GM13976 (cell line): ENCODE results near the gene SPSB4.

Source experiments
- DNase-seq: peaks from one replicate; pipeline ENCODE4 v3.0.0; 2012; ENCODE audit warnings: low spot score
- in situ Hi-C: fragments of 300-500 bp; cut with MboI; formaldehyde crosslinking; loops from one replicate; pipeline ENCODE4 v1.12.0; 2022; ENCODE audit warnings: low sequenced_read_pairs, mixed read lengths, inconsistent platforms; ENCODE audit not compliant: unreplicated experiment
- TF ChIP-seq, protein P1 (sequence below): IDR thresholded peaks from 2 replicates; pipeline ENCODE4 v1.5.1; 2012; ENCODE audit warnings: borderline replicate concordance, mild to moderate bottlenecking; ENCODE audit not compliant: insufficient read depth; ENCODE audit errors: extremely low read depth, missing control alignments, control extremely low read depth

SPSB4 gene

DNA sequence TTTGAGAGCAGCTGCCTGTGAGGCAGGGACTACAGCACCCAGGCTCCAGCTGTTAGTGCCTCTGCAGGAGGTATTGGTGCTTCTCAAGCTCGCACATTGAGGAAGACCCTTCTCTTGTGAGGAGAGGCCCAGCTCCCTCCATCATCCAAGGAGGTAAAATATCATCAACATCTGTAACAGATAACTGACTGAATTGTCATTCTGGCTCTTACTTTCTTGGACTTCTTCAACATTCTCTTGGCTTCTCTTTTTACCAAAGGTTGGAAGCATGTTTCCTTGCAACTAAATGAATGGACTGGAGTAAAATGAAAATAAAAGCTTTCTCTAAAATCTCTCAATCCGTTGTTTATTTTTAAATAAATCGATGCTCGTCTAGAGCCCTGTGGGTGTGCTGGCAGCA is 127.4 kb downstream of the SPSB4 start:
- no peak for DNase-seq
- TF ChIP-seq, protein P1, sequence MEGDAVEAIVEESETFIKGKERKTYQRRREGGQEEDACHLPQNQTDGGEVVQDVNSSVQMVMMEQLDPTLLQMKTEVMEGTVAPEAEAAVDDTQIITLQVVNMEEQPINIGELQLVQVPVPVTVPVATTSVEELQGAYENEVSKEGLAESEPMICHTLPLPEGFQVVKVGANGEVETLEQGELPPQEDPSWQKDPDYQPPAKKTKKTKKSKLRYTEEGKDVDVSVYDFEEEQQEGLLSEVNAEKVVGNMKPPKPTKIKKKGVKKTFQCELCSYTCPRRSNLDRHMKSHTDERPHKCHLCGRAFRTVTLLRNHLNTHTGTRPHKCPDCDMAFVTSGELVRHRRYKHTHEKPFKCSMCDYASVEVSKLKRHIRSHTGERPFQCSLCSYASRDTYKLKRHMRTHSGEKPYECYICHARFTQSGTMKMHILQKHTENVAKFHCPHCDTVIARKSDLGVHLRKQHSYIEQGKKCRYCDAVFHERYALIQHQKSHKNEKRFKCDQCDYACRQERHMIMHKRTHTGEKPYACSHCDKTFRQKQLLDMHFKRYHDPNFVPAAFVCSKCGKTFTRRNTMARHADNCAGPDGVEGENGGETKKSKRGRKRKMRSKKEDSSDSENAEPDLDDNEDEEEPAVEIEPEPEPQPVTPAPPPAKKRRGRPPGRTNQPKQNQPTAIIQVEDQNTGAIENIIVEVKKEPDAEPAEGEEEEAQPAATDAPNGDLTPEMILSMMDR = no peak
- in situ Hi-C loops = no loop called here

DNA sequence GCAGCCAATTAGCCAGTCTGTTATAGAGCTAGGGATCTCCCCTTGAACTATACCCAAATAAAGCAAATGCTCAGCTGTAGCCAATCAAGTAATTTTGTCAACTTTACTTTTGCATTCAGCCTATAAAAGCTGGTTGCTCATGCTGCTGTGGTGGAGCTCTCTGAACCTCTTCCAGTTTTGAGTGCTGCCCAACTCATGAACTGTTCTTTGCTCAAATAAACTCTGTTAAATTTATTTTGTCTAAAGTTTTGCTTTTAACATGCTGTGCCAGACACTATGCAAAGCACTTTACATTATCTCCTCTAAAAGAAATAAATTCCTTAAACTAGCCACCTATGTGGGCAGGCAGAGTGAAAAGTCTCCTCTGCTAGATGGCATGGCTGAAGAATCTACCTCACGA is 128.8 kb downstream of the SPSB4 start:
- DNase-seq = no peak
- in situ Hi-C loops = no loop called here

DNA sequence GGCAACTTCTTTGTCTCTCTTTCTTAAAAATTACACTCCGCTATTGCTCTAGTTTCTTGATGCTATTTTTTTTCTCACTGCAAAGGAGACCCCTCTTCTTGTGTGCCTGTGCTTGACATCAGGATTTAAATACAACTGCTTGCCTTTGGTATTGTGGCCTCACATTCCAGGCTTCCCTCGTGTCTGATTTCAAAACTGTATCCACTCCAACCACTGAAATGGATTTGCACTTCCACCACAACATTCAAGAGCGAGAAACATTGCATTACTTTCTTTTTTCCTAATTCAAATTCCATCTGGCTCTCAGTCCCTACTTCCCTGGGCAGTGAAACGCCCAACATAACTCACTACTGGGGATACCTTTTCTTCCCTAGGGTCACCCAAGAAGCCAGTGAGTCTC is 130.0 kb downstream of the SPSB4 start:
- TF ChIP-seq, protein P1 = no peak
- DNase-seq = no peak
- in situ Hi-C loops = no loop called here

More for the DNA sequence above, 128.8 kb downstream of the SPSB4 start:
- TF ChIP-seq, protein P1 = no peak

DNA sequence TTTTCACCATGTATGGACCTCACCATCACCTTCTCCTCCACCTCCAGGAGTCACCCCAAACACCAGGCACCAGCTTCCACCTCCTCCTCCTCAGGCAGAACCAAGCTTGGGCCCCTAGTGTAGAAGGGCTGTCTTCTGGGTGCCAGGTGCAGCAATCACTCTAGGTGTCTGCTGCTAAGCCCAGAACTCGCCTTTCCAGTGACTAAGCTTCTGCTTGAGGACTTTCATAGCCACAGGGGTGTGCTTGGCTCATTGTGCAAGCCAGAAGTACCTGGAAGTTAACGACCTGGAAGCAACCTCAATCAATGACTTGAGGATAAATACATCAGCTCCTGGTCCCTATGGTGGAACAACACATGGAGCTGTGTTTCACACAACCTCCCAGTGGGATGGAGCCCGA is 130.7 kb downstream of the SPSB4 start:
- TF ChIP-seq, protein P1 = no peak
- DNase-seq = no peak
- in situ Hi-C loops = no loop called here

DNA sequence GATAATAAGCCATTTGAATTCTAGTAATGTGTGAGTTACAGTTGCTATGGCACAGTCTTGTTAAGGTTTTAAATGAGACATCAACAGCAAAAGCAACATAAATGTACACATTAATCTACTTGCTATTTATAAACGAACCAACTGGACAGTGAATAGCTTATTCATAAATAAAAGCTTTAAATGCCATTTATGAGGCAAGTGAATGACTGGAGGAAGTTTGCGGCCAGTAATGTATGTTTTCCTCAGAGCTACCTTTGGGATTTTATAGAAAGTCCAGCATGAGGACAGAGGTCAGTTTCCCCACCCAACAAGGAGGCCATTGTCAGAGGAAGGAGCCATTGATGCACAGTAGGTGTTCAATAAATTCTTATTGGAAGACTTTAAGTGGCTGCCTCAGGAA is 132.5 kb downstream of the SPSB4 start:
- TF ChIP-seq, protein P1 = no peak
- in situ Hi-C loops = no loop called here
- no peak for DNase-seq

DNA sequence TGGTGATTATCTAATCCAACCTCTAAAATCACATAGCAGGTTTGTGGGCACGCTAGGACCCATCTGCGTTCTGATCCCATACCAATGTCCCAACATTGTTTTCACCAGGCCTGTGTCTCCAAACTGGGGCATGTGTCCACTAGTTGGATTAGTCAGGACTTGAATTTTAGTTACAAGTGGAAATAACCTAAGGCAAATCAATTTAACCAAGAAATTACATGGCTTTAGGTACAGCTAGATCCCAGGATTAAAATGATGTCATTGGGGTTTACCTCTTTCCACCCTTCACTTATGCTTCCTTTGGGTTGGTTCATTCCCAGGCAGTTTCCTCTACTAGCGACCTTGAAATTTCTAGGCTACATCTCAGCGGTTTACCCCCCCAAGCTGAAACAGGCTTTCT is 133.3 kb downstream of the SPSB4 start:
- no peak for DNase-seq
- in situ Hi-C loops = no loop called here
- TF ChIP-seq, protein P1 = no peak
